Lung (tissue), 12 donors: ENCODE results near the gene PTTG1IP. TPM values are rescaled to one million over a fixed set of nuclear protein-coding genes. Genes with fewer than 3 reads are reported as not detected.

Experiments used
- ATAC-seq: fragments of 200-7000 bp; cut with Tn5 transposase; one replicate; pipeline ENCODE4 v1.9.1; 2020; ENCODE audit warnings: moderate number of reproducible peaks; ENCODE audit not compliant: insufficient read depth, low FRiP score
- DNase-seq, 3 donors: peaks; one replicate each; pipeline ENCODE4 v3.0.0-alpha.2; 2013 to 2017
- H3K27ac ChIP-seq, 2 donors: one replicate each; pipeline ENCODE4 v1.5.1; 2013; ENCODE audit warnings: mild to moderate bottlenecking in 2 of 2, moderate library complexity in 2 of 2, control low read depth in 1 of 2, inconsistent platforms in 1 of 2, low read depth in 1 of 2, low read length in 1 of 2
- H3K27me3 ChIP-seq, 3 donors: one replicate each; pipeline ENCODE4 v1.5.1; 2013; ENCODE audit warnings: low read length in 2 of 3; ENCODE audit not compliant: control insufficient read depth in 3 of 3, insufficient read depth in 3 of 3
- H3K36me3 ChIP-seq, 4 donors: one replicate each; pipeline ENCODE4 v1.5.1; 2013; ENCODE audit warnings: low read length in 4 of 4, mild to moderate bottlenecking in 1 of 4, moderate library complexity in 1 of 4; ENCODE audit not compliant: control insufficient read depth in 4 of 4, insufficient read depth in 4 of 4
- H3K4me1 ChIP-seq, 5 donors: one replicate each; pipeline ENCODE4 v1.5.1; 2013; ENCODE audit warnings: low read length in 5 of 5, mild to moderate bottlenecking in 2 of 5, moderate library complexity in 1 of 5; ENCODE audit not compliant: control insufficient read depth in 5 of 5, insufficient read depth in 5 of 5
- H3K4me3 ChIP-seq: one replicate; pipeline ENCODE4 v1.5.1; 2013; ENCODE audit warnings: mild to moderate bottlenecking, control low read depth, moderate library complexity
- H3K9ac ChIP-seq, 2 donors: one replicate each; pipeline ENCODE4 v1.5.1; 2013; ENCODE audit warnings: low read length in 2 of 2, control low read depth in 1 of 2; ENCODE audit not compliant: insufficient read depth in 1 of 2
- H3K9me3 ChIP-seq, 4 donors: one replicate each; pipeline ENCODE4 v1.5.1; 2013; ENCODE audit warnings: low read length in 3 of 4, mild to moderate bottlenecking in 1 of 4, moderate library complexity in 1 of 4; ENCODE audit not compliant: control insufficient read depth in 4 of 4, insufficient read depth in 3 of 4
- WGBS, 2 donors: extraction: QIAGEN DNeasy Blood & Tissue Kit; methylation state at CpG; one replicate each; pipeline ENCODE4 v1.1.7; 2013; 5-methylcytosine and 5-hydroxymethylcytosine counted together
- polyA plus RNA-seq, 2 donors: library from polyadenylated mRNA; stranded (reverse); fragments of 200-250 nt; gene quantifications; one replicate each; pipeline ENCODE4 v1.2.1, GENCODE V29; 2013
- total RNA-seq, 2 donors: library from RNA; depleted of rRNA in 1 of 2; stranded (reverse); fragments of >200 nt in 1 of 2; gene quantifications; one replicate each; pipeline ENCODE4 v1.2.1, GENCODE V29; 2014 to 2021
- TF ChIP-seq, protein P1 (sequence below): IDR thresholded peaks from 2 replicates; pipeline ENCODE4 v1.5.1; 2012; ENCODE audit warnings: mild to moderate bottlenecking; ENCODE audit errors: control extremely low read depth, extremely low read depth
- donor health status: control.
- donor health status: control.
- donor health status: Bipolar disorder and iron deficiency.
- donor health status: healthy.
- donor health status: DM: yes; HTN: yes; CAD: no.

Gene PTTG1IP
- total and polyA plus RNA-seq, 4 donors, result 139 to 247 (median 226) TPM

DNA sequence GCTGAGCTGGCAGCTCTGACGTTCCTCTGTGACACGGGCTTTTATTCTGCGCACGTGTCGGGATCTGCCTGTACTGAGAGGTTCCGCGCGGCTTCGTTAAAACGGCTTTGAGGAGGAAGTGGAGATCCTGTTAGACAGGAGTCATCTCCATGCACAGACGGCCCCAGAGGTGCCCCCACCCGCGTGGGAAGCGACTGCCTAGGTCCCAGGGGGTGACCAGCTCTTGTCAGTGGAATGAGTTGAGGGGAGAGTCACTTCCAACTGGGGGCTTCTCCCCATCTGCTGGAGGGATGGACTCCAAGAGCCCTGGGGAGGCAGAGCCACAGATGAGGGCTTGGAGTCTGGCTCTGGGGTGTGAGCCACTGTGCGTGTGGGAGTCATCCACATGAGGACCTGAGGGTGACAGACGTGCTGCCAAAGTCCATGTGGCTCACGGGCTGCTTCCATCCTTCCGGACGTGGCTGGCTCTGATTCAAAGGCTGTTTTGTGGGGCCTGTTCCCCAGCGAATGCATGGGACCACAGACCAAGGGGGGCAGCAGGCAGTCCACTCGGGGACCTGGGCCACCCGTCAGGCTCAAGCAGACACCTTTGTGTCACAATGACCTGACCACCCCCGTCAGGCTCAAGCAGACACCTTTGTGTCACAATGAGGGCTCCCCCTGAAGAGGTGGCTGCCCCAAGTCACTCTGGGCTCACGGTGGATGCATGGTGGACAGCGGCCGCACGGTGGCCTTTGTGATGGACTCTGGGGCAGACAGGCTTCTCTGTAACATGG lies 26.8 kb downstream of the PTTG1IP start:
- no peaks in the 10 kb centered on the region for H3K27me3 ChIP-seq
- WGBS, 2 donors, result 29 to 32% methylated on average over 27 of the region's 27 CpGs
- DNase-seq (peak in 2 of 3 donors; percentile 46 to 52), ATAC-seq (peak; percentile 48)
- peak overlapping the region in 1 of 2 donors; percentile 10 for H3K27ac ChIP-seq
- H3K9ac ChIP-seq, result peak overlapping the region in 1 of 2 donors; percentile 62
- TF ChIP-seq, protein P1, sequence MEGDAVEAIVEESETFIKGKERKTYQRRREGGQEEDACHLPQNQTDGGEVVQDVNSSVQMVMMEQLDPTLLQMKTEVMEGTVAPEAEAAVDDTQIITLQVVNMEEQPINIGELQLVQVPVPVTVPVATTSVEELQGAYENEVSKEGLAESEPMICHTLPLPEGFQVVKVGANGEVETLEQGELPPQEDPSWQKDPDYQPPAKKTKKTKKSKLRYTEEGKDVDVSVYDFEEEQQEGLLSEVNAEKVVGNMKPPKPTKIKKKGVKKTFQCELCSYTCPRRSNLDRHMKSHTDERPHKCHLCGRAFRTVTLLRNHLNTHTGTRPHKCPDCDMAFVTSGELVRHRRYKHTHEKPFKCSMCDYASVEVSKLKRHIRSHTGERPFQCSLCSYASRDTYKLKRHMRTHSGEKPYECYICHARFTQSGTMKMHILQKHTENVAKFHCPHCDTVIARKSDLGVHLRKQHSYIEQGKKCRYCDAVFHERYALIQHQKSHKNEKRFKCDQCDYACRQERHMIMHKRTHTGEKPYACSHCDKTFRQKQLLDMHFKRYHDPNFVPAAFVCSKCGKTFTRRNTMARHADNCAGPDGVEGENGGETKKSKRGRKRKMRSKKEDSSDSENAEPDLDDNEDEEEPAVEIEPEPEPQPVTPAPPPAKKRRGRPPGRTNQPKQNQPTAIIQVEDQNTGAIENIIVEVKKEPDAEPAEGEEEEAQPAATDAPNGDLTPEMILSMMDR, result no peak
- H3K36me3 ChIP-seq, result peaks cover 6 to 28% (median 12%) of the 10 kb centered on the region in 4 donors
- H3K9me3 ChIP-seq, result peaks cover 0 to 2% (median 0%) of the 10 kb centered on the region in 4 donors
- peaks cover 0 to 19% (median 8%) of the 10 kb centered on the region in 5 donors for H3K4me1 ChIP-seq
- no peak overlapping the region for H3K4me3 ChIP-seq

DNA sequence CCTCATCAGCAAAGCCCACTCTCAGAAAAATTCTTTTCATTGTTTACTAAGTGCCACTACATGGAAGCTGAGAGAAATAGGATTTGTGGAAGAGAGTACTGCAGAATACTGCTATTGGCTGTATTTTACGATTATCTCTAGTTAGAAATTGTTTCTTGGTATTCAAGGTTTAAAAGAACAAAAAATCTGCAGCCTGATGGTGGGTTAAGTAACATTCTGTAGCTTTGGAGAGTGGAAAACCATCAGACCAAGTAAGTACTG lies 27.3 kb downstream of the PTTG1IP start:
- H3K9ac ChIP-seq, result peak overlapping the region in 1 of 2 donors; percentile 62
- DNase-seq (peak in 1 of 3 donors; percentile 42), ATAC-seq (no peak)
- no peaks in the 10 kb centered on the region for H3K27me3 ChIP-seq
- H3K4me1 ChIP-seq, result peaks cover 0 to 19% (median 8%) of the 10 kb centered on the region in 5 donors
- no peak overlapping the region for H3K27ac ChIP-seq
- peaks cover 3 to 25% (median 10%) of the 10 kb centered on the region in 4 donors for H3K36me3 ChIP-seq
- H3K9me3 ChIP-seq, result peaks cover 0 to 2% (median 0%) of the 10 kb centered on the region in 4 donors
- H3K4me3 ChIP-seq, result no peak overlapping the region
- 11 to 20% methylated on average over 1 of the region's 1 CpG for WGBS, 2 donors
- TF ChIP-seq, protein P1, result no peak

DNA sequence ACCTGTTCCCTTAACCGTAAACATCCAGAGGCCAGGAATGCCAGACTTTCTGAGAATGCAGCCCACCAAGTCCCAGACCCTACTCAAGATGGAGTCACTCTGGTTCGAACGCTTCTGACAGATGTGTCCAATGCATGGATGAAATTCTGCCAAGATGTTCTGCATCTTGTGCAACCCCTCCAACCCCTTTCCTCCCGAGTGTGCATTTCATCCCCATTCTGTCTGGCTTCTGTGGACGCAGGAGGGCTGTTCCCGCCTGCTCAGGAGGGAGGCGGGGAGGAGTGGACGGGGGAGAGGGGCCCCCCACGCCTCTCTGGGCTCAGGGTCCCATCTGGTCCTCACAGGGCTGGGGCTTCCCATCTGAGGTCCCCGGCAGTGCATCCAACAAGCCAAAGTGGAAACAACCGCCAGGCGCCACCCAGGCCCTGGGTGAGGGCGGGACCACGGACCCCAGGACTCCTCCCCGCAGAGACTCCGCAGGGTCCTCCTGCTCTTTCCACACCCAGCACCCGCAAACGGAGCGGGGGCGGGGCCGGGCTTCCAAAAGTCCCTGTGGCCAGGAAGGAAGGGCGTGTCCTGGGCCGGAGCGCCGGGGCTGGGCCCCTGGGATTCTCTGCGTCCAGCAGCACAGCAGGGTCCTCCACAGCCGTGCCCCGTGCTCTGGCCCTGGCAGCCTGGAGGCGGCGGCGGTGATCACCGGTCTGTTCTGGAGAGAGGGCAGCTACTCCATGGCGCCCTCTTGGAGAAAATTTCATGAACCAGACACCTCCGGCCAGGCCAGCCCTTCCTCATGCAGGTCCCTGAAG lies 27.9 kb downstream of the PTTG1IP start:
- Histone ChIP-seq H3K4me3 (no peak overlapping the region), H3K27me3 (no peaks in the 10 kb centered on the region), H3K9me3 (peaks cover 0 to 2% (median 0%) of the 10 kb centered on the region in 4 donors), H3K4me1 (peaks cover 0 to 19% (median 8%) of the 10 kb centered on the region in 5 donors), H3K36me3 (peaks cover 2 to 21% (median 9%) of the 10 kb centered on the region in 4 donors), H3K27ac (no peak overlapping the region), H3K9ac (peak overlapping the region in 1 of 2 donors; percentile 62)
- TF ChIP-seq, protein P1, result no peak
- DNase-seq (peak; percentile 75 to 81 (median 79)), ATAC-seq (peak; percentile 39)
- 3 to 6% methylated on average over 32 to 34 of the region's 34 CpGs for WGBS, 2 donors
